EH (cell line): ENCODE measurements around the gene MARCHF11.

Experiments used
- DNase-seq: peaks from one replicate; pipeline ENCODE4 v3.0.0-alpha.2; 2015; ENCODE audit warnings: low read depth

MARCHF11 gene

DNA sequence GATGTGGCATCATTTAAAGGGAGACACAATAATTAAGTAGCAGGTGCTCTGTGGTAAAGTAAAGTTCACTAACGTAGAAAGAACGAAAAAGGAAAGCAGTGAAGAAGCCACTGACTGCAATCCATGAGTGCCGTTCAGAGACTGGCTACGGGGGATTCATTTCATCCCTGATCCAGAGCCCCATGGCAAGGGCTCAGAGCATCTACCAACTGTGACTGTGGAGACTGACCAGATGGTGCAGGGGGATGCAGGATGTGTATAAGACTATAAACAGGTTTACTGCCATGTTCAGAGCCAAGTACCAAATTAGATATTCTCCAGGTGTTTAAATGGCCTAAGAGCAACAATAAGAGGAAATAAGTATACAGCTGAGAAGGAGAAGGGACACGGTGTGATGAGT is 47.7 kb downstream of the MARCHF11 start:
- no peak for DNase-seq

GRCh38 chr5:16128944-16129343 is 50.6 kb downstream of the MARCHF11 start:
- no peak for DNase-seq

- no peak for DNase-seq
Measured at GRCh38 chr5:16127865-16128544, 51.6 kb downstream of the MARCHF11 start.

GRCh38 chr5:16120579-16120978 is 59.0 kb downstream of the MARCHF11 start:
- DNase-seq = no peak

GRCh38 chr5:16119790-16120189 is 59.8 kb downstream of the MARCHF11 start:
- no peak for DNase-seq

GRCh38 chr5:16115140-16115539 is 64.5 kb downstream of the MARCHF11 start:
- DNase-seq = no peak

DNA sequence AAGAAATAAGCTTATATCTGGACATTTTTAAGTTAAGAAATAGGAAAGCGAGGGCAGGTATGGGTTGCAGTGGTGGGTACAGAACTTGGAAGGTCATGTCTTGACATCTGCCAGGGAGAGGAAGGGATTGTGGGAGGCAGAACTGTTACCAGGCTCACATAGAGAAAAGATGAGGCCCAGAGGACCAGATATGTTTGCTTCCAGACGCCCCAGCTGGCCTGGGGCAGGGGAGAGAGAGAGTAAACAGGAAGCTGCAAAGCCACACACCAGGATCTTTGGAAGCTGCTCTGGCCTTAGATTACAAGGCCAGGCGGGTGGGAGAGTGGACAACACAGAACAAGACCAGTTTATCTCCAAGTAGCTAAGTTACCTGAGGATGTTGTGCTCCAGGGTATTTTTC is 71.2 kb downstream of the MARCHF11 start:
- DNase-seq = no peak

DNA sequence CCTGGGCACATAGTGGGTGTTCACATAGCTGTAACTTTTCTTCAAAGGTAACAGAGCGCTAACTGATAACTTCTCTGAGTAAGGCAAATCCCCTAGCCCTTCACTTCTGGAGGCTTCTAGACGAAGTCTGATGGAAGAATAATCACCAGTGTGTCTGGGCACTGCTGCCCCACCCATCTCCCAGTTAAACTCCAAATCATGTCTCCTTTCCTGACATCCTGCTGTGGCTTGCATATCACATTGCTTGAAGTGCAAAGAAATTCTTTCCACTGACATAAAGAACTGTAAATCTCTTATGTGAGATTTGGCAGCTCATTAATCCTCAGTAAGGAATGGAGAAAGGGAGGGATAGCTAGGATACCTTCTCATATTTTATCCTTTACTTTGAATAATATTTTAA is 74.6 kb downstream of the MARCHF11 start:
- no peak for DNase-seq

GRCh38 chr5:16095612-16096011 is 84.0 kb downstream of the MARCHF11 start:
- DNase-seq = no peak

DNA sequence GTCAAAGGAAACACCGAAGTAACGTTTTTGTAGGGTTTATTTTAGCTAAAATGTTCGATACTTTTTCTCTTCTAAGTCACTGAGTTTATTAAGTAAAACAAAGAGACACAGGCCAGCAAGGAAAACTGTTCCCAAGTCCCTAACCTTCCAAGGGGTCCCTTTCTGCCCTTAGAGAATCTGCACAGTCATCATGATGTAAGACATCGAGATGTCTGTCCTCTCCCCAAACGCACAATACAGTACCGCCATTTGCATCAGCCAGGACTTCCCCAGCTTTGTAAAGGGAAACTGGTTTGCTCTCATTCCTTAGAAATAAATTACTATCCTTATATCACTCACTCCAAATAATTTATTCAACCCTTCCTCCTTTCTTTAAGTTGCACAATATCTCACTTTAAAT is 89.3 kb downstream of the MARCHF11 start:
- DNase-seq = no peak

DNA sequence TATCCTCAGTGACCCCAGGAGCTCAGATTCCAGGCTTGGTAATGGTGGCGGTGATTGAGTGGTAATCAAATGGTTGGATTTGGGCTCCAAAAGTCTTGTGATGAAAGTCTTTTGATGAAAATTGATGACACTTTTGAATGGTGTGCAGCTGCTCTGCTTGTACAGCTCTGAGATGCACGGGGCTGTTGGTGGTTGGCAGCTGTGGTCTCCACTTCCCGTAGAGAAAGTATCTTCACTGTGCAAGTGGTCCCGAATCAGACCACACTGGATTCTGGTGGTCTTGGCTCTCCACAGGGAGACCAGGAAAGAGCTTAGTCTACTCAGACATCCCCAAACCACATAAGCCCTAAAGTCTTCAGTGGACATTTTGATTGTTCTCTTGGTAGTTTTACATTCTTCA is 96.6 kb downstream of the MARCHF11 start:
- DNase-seq = no peak

- DNase-seq = peak; percentile 27
Measured at GRCh38 chr5:16082053-16082452, 97.5 kb downstream of the MARCHF11 start.

DNA sequence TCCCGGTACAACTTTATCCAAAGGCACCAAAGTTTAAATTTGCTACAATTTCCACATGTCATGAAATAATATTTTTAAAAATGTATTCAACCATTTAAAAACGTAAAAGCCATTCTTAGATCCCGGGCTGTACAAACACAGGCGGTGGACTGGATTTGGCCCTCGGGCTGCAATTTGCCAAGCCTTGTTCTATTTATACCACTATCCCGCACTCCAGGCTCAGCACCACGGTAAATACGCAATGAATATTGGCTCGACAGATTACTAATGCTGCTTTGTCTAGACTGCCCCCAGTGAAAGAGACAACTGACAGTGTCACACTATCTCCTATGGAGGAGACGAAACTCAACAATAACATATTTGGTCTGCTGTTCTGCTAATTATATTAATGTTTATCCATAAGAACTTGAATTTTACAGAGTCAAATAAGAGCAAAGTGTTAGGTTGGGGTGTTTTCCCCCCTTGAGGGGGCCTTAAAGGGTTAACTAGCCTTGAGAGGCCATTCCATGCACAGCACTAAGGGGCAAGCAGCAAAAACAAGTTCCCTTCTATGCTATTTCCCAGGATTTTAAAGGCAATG is 98.1 kb downstream of the MARCHF11 start:
- DNase-seq = no peak

DNA sequence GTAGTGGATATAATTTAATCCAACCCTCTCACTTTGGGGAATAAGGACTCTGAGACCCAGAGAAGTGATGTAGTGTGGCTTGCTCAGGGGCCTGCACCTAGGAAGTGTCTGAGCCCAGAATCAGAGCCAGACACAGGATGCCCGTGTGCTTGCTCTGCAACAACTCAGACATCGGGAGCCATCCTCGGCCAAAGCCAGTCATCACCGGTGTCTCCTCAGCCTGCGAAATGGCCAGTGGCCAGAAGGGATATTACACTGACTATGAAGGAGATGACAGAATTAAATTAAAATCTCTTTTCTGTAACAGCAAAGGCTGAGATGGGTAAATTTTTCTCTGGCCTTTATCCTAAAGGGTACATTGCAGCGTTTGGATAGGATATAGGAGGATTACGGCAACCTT is 102.9 kb downstream of the MARCHF11 start:
- DNase-seq = no peak

DNA sequence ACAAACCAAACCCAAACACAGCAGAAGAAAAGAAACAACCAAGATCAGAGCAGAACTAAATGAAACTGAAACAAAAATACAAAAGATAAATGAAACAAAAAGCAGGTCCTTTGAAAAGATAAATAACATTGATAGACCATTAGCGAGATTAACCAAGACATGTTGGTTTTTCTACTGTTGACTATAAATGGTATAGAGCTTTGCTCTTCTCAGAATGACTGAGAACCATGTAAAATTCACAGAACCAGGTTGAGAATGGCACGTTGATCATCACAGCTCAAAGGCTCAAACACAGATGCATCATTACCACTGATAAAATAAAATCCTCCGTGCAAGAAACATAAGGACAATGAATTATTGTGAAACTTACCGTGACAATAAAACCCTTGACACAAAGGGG is 105.2 kb downstream of the MARCHF11 start:
- no peak for DNase-seq

DNA sequence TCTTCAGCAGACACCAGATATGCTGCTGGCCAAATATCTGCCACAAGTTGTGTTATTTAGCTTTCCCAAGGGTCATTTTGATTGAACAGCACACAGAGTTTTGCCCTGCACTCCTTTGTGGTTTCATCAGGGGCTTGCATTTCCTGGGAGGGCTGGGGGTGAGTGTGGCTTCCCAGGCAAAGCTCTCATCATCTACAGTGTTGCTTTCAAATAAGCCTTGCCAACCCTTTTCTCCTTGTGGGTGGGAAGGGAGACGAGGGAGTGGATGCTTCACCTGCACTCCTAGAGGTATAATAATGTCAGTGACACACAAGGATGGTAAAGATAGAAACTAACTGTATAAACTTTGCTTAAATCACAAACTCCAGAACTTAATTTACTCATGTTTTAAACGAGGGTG is 107.0 kb downstream of the MARCHF11 start:
- DNase-seq = no peak

DNA sequence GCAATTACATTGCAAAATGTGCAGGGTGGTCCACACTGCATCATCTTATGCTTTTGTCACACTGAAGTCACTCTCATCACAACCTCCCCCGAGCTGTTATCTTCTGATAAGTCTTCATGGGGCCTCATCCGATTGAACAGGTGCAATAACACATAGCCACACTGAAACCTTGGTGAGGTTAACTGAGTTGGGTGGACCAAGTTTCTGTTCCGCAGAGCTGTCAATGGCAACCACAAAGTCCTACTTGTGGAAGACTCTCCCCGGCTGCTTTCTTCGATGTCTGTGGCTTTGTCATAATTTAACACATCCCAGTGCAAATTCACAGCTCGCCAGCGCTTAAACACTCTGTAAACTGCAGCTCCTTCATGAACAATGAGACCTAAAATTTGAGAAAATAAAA is 112.2 kb downstream of the MARCHF11 start:
- no peak for DNase-seq

- DNase-seq = peak; percentile 3
Measured at GRCh38 chr5:16066810-16067209, 112.8 kb downstream of the MARCHF11 start.

- DNase-seq = no peak
Measured at GRCh38 chr5:16066320-16066719, 113.3 kb downstream of the MARCHF11 start.

- peak; percentile 32 for DNase-seq
Measured at GRCh38 chr5:16065831-16066230, 113.8 kb downstream of the MARCHF11 start.

DNA sequence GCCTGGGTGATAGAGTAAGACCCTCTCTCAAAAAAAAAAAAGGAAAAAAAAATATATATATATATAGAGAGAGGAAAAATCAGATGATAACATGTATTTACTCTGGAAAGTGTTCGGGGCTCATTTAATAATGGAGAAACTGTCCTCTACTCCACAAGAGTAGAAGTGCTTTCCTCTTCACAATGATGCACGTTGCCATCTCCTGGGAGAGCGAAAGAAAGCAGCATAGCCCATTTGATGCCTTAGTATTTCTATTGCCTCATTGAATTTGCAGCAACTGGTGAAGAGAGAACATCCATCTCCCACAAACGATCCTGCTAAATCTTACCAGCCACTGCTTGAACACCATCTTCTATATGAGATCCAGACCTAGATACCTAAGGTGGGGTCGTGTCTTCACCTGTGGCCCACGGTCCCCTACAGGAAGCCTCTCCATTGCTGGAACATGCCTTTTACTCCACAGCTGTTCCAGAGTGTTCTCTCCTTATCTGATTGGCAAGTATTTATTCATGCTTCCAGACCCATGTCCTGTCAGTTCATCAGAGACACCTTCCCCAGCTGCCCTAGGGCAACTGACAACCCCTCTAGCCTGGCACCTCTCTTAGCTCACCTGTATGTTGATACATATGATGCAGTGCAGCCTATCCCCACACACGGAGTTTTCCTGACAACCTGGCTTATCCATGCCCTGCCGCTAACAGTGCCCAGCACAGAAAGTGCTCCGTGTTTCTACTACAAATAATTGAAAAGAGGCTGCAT is 115.3 kb downstream of the MARCHF11 start:
- DNase-seq = no peak

DNA sequence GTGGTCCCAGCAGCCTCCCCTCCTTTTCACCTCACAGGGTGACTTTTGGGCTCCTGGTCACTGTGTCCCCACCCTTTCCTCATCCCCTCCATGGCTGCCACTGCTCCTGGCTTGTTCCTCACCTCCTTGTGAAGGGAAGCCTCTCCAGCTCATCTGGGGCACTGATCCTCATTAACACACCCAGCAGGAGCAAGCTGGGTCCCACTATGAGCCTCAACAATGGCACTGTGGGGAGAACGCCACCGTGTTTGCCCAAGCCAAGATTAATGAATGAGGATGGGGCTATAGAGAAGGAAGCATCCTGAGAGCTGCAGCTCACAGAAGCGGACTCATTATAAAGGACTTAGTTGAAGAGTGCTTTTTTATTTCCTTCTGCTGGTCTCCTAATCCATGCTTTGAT is 118.4 kb downstream of the MARCHF11 start:
- DNase-seq = no peak

DNA sequence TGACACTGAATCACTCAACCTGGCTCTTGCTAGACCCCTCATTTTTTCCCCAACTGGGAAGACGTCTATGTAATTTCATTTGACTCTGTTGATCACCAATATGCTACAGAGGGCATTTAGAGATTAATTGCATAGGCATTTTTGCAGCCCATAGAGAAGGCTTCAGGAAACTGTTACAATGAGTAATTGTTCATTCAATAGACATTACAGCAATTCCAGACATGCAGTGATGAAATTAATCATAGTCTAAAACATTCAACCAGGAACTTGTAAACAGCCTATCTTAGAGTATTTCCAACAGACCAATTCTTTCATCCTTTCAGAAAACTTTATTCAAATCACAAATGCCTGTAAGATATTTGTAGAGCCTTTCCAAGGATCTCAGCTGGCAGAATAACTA is 122.3 kb downstream of the MARCHF11 start:
- DNase-seq = peak; percentile 64
